ENCODE measurements around the gene ESR1. TPM values are rescaled to one million over a fixed set of nuclear protein-coding genes. Genes with fewer than 3 reads are reported as not detected.

ESR1 gene
- total and polyA plus RNA-seq, 2 experiments from 2014 or later: 0.09 TPM; not detected in 1

DNA sequence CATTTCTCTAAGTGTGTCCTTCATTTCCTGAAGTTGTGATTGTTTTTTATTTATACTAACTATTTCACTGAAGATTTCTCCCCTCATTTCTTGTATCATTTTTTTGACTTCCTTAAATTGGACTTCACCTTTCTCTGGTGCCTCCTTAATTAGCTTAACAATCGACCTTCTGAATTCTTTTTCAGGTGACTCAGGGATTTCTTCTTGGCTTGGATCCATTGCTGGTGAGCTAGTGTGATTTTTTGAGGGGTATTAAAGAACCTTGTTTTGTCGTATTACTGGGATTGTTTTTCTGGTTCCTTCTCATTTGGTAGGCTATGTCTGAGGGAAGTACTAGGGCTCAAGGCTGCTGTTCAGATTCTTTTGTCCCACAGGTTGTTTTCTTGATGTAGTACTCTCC is 92.8 kb downstream of the ESR1 start:
- no peaks in the 10 kb centered on the region for H3K27me3 ChIP-seq (replicated peaks; ENCODE audit: insufficient read depth)
- no peak overlapping the region for H3K4me2 ChIP-seq (ENCODE audit: unreplicated experiment)
- H3K36me3 ChIP-seq (ENCODE audit: low read depth): no peaks in the 10 kb centered on the region
- no peak overlapping the region for H2AFZ ChIP-seq
- 81 to 88% methylated on average over 2 of the region's 2 CpGs for WGBS, 2 experiments (ENCODE audit: low coverage in 1 of 2, low lambda C conversion rate in 2 of 2, missing lambda C conversion rate in 2 of 2)
- DNase-seq: no peak
- H3K9ac ChIP-seq: no peak overlapping the region
- H3F3A ChIP-seq (ENCODE audit: insufficient read depth): no peaks in the 10 kb centered on the region
- TF ChIP-seq EZH2 (IDR thresholded peaks at IDR 0.05; ENCODE audit: insufficient read depth, poor library complexity, severe bottlenecking): no peak
- TF ChIP-seq EZH2phosphoT487 (IDR thresholded peaks at IDR 0.05; ENCODE audit: insufficient read depth, low read depth): no peak
- H3K27ac ChIP-seq: no peak overlapping the region
- no peaks in the 10 kb centered on the region for H3K79me2 ChIP-seq (ENCODE audit: insufficient read depth)
- H3K4me1 ChIP-seq (ENCODE audit: insufficient read depth): no peaks in the 10 kb centered on the region
- in situ Hi-C loops (cut with MboI): no loop called here
- no peaks in the 10 kb centered on the region for H4K20me1 ChIP-seq (ENCODE audit: insufficient read depth)
- H3K4me3 ChIP-seq: no peak overlapping the region
- H3K9me3 ChIP-seq (ENCODE audit: low read depth): no peaks in the 10 kb centered on the region
- no peaks in the 10 kb centered on the region for H3K9me2 ChIP-seq (ENCODE audit: insufficient read depth)

DNA sequence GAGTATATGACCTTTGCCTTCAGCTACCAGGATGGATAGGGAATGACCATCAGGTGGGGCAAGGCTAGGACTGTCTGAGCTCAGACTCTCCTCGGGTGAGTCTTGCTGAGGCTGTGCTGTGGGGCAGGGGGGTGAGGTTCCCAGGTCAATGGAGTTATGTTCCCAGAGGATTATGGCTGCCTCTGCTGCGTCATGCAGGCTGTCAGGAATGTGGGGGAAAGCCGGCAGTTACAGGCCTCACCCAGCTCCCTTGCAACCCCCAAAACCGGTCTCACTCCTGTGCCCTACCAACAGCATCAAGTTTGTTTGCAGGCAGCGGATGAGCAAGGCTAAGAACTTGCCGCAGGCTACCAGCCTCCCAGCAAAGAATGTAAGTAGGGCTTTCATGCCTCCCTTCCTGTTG is 93.5 kb downstream of the ESR1 start:
- H3K9me2 ChIP-seq (ENCODE audit: insufficient read depth): no peaks in the 10 kb centered on the region
- no peak for DNase-seq
- no peak overlapping the region for H3K9ac ChIP-seq
- no peaks in the 10 kb centered on the region for H3K36me3 ChIP-seq (ENCODE audit: low read depth)
- no peaks in the 10 kb centered on the region for H3K9me3 ChIP-seq (ENCODE audit: low read depth)
- H3K4me1 ChIP-seq (ENCODE audit: insufficient read depth): no peaks in the 10 kb centered on the region
- in situ Hi-C loops (cut with MboI): no loop called here
- H3K4me3 ChIP-seq: no peak overlapping the region
- H3K27ac ChIP-seq: no peak overlapping the region
- H2AFZ ChIP-seq: no peak overlapping the region
- H3F3A ChIP-seq (ENCODE audit: insufficient read depth): no peaks in the 10 kb centered on the region
- H3K4me2 ChIP-seq (ENCODE audit: unreplicated experiment): no peak overlapping the region
- no peaks in the 10 kb centered on the region for H3K27me3 ChIP-seq (replicated peaks; ENCODE audit: insufficient read depth)
- no peaks in the 10 kb centered on the region for H4K20me1 ChIP-seq (ENCODE audit: insufficient read depth)
- H3K79me2 ChIP-seq (ENCODE audit: insufficient read depth): no peaks in the 10 kb centered on the region
- WGBS, 2 experiments (ENCODE audit: low coverage in 1 of 2, low lambda C conversion rate in 2 of 2, missing lambda C conversion rate in 2 of 2): 83 to 92% methylated on average over 6 of the region's 6 CpGs
- TF ChIP-seq EZH2phosphoT487 (IDR thresholded peaks at IDR 0.05; ENCODE audit: insufficient read depth, low read depth): no peak
- TF ChIP-seq EZH2 (IDR thresholded peaks at IDR 0.05; ENCODE audit: insufficient read depth, poor library complexity, severe bottlenecking): no peak

DNA sequence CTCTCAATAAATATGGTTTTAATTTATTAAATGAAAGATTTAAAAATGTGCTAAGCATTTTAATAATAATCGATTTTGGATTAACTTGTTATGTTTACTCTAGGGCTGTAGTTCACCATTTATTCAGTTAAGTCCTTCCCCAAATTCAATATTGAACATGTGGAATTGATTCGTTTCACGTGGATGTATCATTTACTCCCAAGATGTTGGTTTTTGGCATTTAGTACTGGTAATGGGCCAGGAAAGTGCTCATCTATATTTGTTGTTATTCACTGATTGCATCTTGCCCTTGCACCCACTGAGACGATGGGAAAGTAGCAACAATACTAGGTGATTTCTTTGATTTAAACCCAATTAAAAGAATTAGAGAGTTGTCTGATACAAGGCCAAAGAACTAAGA is 97.1 kb downstream of the ESR1 start:
- TF ChIP-seq EZH2phosphoT487 (IDR thresholded peaks at IDR 0.05; ENCODE audit: insufficient read depth, low read depth) (no peak), EZH2 (IDR thresholded peaks at IDR 0.05; ENCODE audit: insufficient read depth, poor library complexity, severe bottlenecking) (no peak)
- Histone ChIP-seq H3K4me3 (no peak overlapping the region), H3K4me2 (ENCODE audit: unreplicated experiment) (no peak overlapping the region), H3F3A (ENCODE audit: insufficient read depth) (no peaks in the 10 kb centered on the region), H3K27ac (no peak overlapping the region), H2AFZ (no peak overlapping the region), H3K9me2 (ENCODE audit: insufficient read depth) (no peaks in the 10 kb centered on the region), H3K4me1 (ENCODE audit: insufficient read depth) (no peaks in the 10 kb centered on the region), H3K9me3 (ENCODE audit: low read depth) (no peaks in the 10 kb centered on the region), H3K79me2 (ENCODE audit: insufficient read depth) (no peaks in the 10 kb centered on the region), H3K27me3 (replicated peaks; ENCODE audit: insufficient read depth) (no peaks in the 10 kb centered on the region), H3K36me3 (ENCODE audit: low read depth) (no peaks in the 10 kb centered on the region), H4K20me1 (ENCODE audit: insufficient read depth) (no peaks in the 10 kb centered on the region), H3K9ac (no peak overlapping the region)
- no peak for DNase-seq
- WGBS, 2 experiments (ENCODE audit: low coverage in 1 of 2, low lambda C conversion rate in 2 of 2, missing lambda C conversion rate in 2 of 2): 18 to 24% methylated on average over 4 of the region's 4 CpGs
- in situ Hi-C loops (cut with MboI): no loop called here

DNA sequence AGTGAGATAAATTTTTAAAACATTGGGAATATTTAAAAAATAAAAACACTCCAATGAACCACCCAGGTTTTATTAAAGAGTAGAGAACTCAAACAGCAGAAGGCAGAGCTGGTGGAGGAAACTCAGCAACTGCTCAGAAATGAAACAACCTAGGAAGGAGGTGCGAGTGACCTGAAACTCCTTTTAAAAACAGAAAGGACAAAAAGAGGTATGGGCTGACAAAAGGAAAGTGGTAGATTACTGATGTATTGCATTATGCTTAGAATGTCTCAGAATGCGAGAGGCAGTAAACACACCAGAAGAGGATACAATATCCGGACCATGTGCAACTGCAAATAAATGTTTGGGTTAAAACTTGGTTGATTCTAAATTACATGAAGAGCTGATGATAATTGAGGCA is 97.6 kb downstream of the ESR1 start:
- H3K9ac ChIP-seq: no peak overlapping the region

DNA sequence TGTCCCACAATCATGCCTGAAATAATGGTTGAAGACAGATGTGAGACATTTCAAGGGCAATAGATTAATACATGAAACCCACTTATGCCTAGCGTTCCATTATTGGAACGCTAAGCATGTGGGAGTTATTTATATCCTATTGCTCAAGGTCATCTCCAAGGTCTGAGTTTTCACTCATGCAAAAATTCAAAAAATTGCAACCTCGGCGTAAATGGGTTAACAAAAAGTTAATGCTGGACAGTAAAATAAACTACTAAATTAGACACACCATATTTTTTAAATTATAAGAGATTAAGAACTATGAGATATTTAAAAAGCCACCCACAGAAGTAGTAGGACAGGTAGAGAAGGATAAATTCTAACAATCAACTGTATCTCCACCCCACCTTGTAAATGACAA is 98.4 kb downstream of the ESR1 start:
- WGBS, 2 experiments (ENCODE audit: low coverage in 1 of 2, low lambda C conversion rate in 2 of 2, missing lambda C conversion rate in 2 of 2): 96% methylated on average over 4 of the region's 4 CpGs
- Histone ChIP-seq H3K4me2 (ENCODE audit: unreplicated experiment) (no peak overlapping the region), H3K4me3 (no peak overlapping the region), H2AFZ (no peak overlapping the region), H3F3A (ENCODE audit: insufficient read depth) (no peaks in the 10 kb centered on the region), H3K36me3 (ENCODE audit: low read depth) (no peaks in the 10 kb centered on the region), H3K27me3 (replicated peaks; ENCODE audit: insufficient read depth) (no peaks in the 10 kb centered on the region), H4K20me1 (ENCODE audit: insufficient read depth) (no peaks in the 10 kb centered on the region), H3K9me3 (ENCODE audit: low read depth) (no peaks in the 10 kb centered on the region), H3K79me2 (ENCODE audit: insufficient read depth) (no peaks in the 10 kb centered on the region), H3K9ac (no peak overlapping the region), H3K27ac (no peak overlapping the region), H3K4me1 (ENCODE audit: insufficient read depth) (no peaks in the 10 kb centered on the region), H3K9me2 (ENCODE audit: insufficient read depth) (no peaks in the 10 kb centered on the region)
- no peak for DNase-seq
- in situ Hi-C loops (cut with MboI): no loop called here
- no peak for TF ChIP-seq EZH2 (IDR thresholded peaks at IDR 0.05; ENCODE audit: insufficient read depth, poor library complexity, severe bottlenecking)
- TF ChIP-seq EZH2phosphoT487 (IDR thresholded peaks at IDR 0.05; ENCODE audit: insufficient read depth, low read depth): no peak

More for the DNA sequence above, 97.6 kb downstream of the ESR1 start:
- no peaks in the 10 kb centered on the region for H3K36me3 ChIP-seq (ENCODE audit: low read depth)
- H3K4me3 ChIP-seq: no peak overlapping the region
- no peak for DNase-seq
- H3K27ac ChIP-seq: no peak overlapping the region
- H3K4me2 ChIP-seq (ENCODE audit: unreplicated experiment): no peak overlapping the region
- WGBS, 2 experiments (ENCODE audit: low coverage in 1 of 2, low lambda C conversion rate in 2 of 2, missing lambda C conversion rate in 2 of 2): 92 to 95% methylated on average over 3 of the region's 3 CpGs
- no peaks in the 10 kb centered on the region for H3K79me2 ChIP-seq (ENCODE audit: insufficient read depth)
- TF ChIP-seq EZH2phosphoT487 (IDR thresholded peaks at IDR 0.05; ENCODE audit: insufficient read depth, low read depth): no peak
- no peak overlapping the region for H2AFZ ChIP-seq
- no peaks in the 10 kb centered on the region for H4K20me1 ChIP-seq (ENCODE audit: insufficient read depth)
- no peaks in the 10 kb centered on the region for H3K27me3 ChIP-seq (replicated peaks; ENCODE audit: insufficient read depth)
- H3K4me1 ChIP-seq (ENCODE audit: insufficient read depth): no peaks in the 10 kb centered on the region
- H3K9me2 ChIP-seq (ENCODE audit: insufficient read depth): no peaks in the 10 kb centered on the region
- in situ Hi-C loops (cut with MboI): no loop called here
- no peaks in the 10 kb centered on the region for H3K9me3 ChIP-seq (ENCODE audit: low read depth)
- H3F3A ChIP-seq (ENCODE audit: insufficient read depth): no peaks in the 10 kb centered on the region
